WTC11 (cell line): ENCODE measurements around the gene SAA2.

Experiments
- CTCF ChIP-seq: fragments of 200-600 bp; IDR thresholded peaks from 2 replicates; pipeline ENCODE4 v1.8.0; 2022; ENCODE audit warnings: antibody characterized with exemption
- MYBL2 ChIP-seq: sonication (generic); formaldehyde crosslinking; IDR thresholded peaks from 2 replicates; pipeline ENCODE4 v1.8.1; 2023; ENCODE audit warnings: mild to moderate bottlenecking, moderate library complexity, missing genetic modification reagents
- NR2C2 ChIP-seq: sonication (generic); formaldehyde crosslinking; IDR thresholded peaks from 2 replicates; pipeline ENCODE4 v1.8.0; 2022; ENCODE audit warnings: mild to moderate bottlenecking, missing genetic modification reagents
- RELA ChIP-seq: sonication (generic); formaldehyde crosslinking; IDR thresholded peaks from 2 replicates; pipeline ENCODE4 v1.8.1; 2022; ENCODE audit warnings: missing genetic modification reagents, mild to moderate bottlenecking, borderline replicate concordance
- SMAD4 ChIP-seq: sonication (generic); formaldehyde crosslinking; IDR thresholded peaks from 2 replicates; pipeline ENCODE4 v1.8.0; 2022; ENCODE audit warnings: mild to moderate bottlenecking, missing genetic modification reagents
- ZNF232 ChIP-seq: sonication (generic); formaldehyde crosslinking; IDR thresholded peaks from 2 replicates; pipeline ENCODE4 v1.8.0; 2022; ENCODE audit warnings: mild to moderate bottlenecking, missing genetic modification reagents
- ZNF512 ChIP-seq: sonication (generic); formaldehyde crosslinking; IDR thresholded peaks from 2 replicates; pipeline ENCODE4 v1.8.1; 2022; ENCODE audit warnings: missing genetic modification reagents, borderline replicate concordance

GRCh38 chr11:18225913-18226312 is 22.6 kb downstream of the SAA2 start:
- TF ChIP-seq NR2C2 (no peak), ZNF512 (CRISPR knock-in tag) (no peak), CTCF (no peak), SMAD4 (CRISPR knock-in tag) (no peak), MYBL2 (CRISPR knock-in tag) (no peak), ZNF232 (CRISPR knock-in tag) (no peak), RELA (CRISPR knock-in tag) (no peak)
